G401.6 (cell line): ENCODE measurements around the gene STAG1.
"Not testable (repeated sequence)": the region's sequence is repeated elsewhere in the genome, so short reads cannot be mapped to it uniquely, and the experiment has no call there.

Experiments
- FAIRE-seq: peaks from 2 replicates; lab custom pipeline; 2012; peaks lifted over from hg19 to GRCh38; lab: Jason Lieb, UNC

Gene STAG1

GRCh38 chr3:136703429-136703828 is 48.7 kb downstream of the STAG1 start:
- FAIRE-seq = no peak

- FAIRE-seq = no peak
These were observed 52.8 kb downstream of the STAG1 start for GRCh38 chr3:136699271-136699828.

GRCh38 chr3:136698361-136698760 is 53.8 kb downstream of the STAG1 start:
- FAIRE-seq = no peak

- no peak for FAIRE-seq
These were observed 55.4 kb downstream of the STAG1 start for GRCh38 chr3:136696797-136697196.

- FAIRE-seq = no peak
These were observed 57.9 kb downstream of the STAG1 start for GRCh38 chr3:136694321-136694720.

GRCh38 chr3:136690599-136690998 is 61.6 kb downstream of the STAG1 start:
- no peak for FAIRE-seq

- no peak for FAIRE-seq
These were observed 66.3 kb downstream of the STAG1 start for GRCh38 chr3:136685882-136686281.

- no peak for FAIRE-seq
These were observed 69.4 kb downstream of the STAG1 start for GRCh38 chr3:136682740-136683312.

- peak; percentile 3 for FAIRE-seq
These were observed 73.2 kb downstream of the STAG1 start for GRCh38 chr3:136678981-136679380.

GRCh38 chr3:136676009-136676408 is 76.2 kb downstream of the STAG1 start:
- FAIRE-seq = no peak

- FAIRE-seq = no peak
These were observed 76.9 kb downstream of the STAG1 start for GRCh38 chr3:136675150-136675858.

- no peak for FAIRE-seq
These were observed 79.7 kb downstream of the STAG1 start for GRCh38 chr3:136672457-136672856.

- FAIRE-seq = no peak
These were observed 80.3 kb downstream of the STAG1 start for GRCh38 chr3:136671921-136672320.

GRCh38 chr3:136670166-136670565 is 82.0 kb downstream of the STAG1 start:
- FAIRE-seq = no peak

GRCh38 chr3:136667081-136667480 is 85.1 kb downstream of the STAG1 start:
- no peak for FAIRE-seq

GRCh38 chr3:136666301-136666700 is 85.9 kb downstream of the STAG1 start:
- FAIRE-seq = not testable (repeated sequence)

- FAIRE-seq = no peak
These were observed 87.4 kb downstream of the STAG1 start for GRCh38 chr3:136664771-136665170.

GRCh38 chr3:136661282-136661681 is 90.9 kb downstream of the STAG1 start:
- no peak for FAIRE-seq

GRCh38 chr3:136658946-136659682 is 93.1 kb downstream of the STAG1 start:
- peak; percentile 47 for FAIRE-seq

GRCh38 chr3:136657526-136657925 is 94.7 kb downstream of the STAG1 start:
- FAIRE-seq = no peak

- FAIRE-seq = no peak
These were observed 98.5 kb downstream of the STAG1 start for GRCh38 chr3:136653628-136654027.

GRCh38 chr3:136651581-136651980 is 100.6 kb downstream of the STAG1 start:
- no peak for FAIRE-seq

- FAIRE-seq = no peak
These were observed 101.7 kb downstream of the STAG1 start for GRCh38 chr3:136650461-136650860.
